Common myeloid progenitor, CD34-positive (primary cell): ENCODE results near the gene FNDC8.
"Not testable (repeated sequence)": the region's sequence is repeated elsewhere in the genome, so short reads cannot be mapped to it uniquely, and the experiment has no call there.

Source experiments
- CTCF ChIA-PET: fragments of 350-600 bp; sonication (Branson Sonifier 250); formaldehyde crosslinking; loops from one replicate; lab custom pipeline; 2021; ENCODE audit warnings: antibody characterized with exemption; lab: Charles Lee
- POLR2A ChIA-PET: fragments of 350-600 bp; sonication (Branson Sonifier 250); formaldehyde crosslinking; loops from one replicate; lab custom pipeline; 2021; ENCODE audit warnings: antibody characterized with exemption; lab: Charles Lee
- DNase-seq, 3 donors: peaks; one replicate each; pipeline versions ENCODE4 v3.0.0 to v3.0.0-alpha.2; 2013
- H3K27ac ChIP-seq, 2 experiments: 1 replicate in 1 of 2; 2 replicates in 1 of 2; pipeline ENCODE4 v1.7.0; 2013; ENCODE audit warnings: inconsistent platforms in 2 of 2, low read length in 2 of 2, mild to moderate bottlenecking in 2 of 2, low read depth in 1 of 2, moderate library complexity in 1 of 2; ENCODE audit not compliant: severe bottlenecking in 2 of 2, insufficient read depth in 1 of 2, poor library complexity in 1 of 2
- H3K27me3 ChIP-seq, 5 experiments: replicated peaks in 2 of 5; 1 replicate in 3 of 5; 2 replicates in 2 of 5; pipeline versions ENCODE4 v1.6.1 to v1.7.0; 2013; ENCODE audit warnings: low read length in 4 of 5, mild to moderate bottlenecking in 2 of 5, moderate library complexity in 2 of 5, inconsistent platforms in 1 of 5; ENCODE audit not compliant: insufficient read depth in 5 of 5, control insufficient read depth in 4 of 5
- H3K36me3 ChIP-seq, 4 experiments: 1 replicate in 2 of 4; 2 replicates in 2 of 4; pipeline versions ENCODE4 v1.6.1 to v1.7.0; 2013; ENCODE audit warnings: low read length in 3 of 4, control low read depth in 1 of 4, mild to moderate bottlenecking in 1 of 4; ENCODE audit not compliant: control insufficient read depth in 4 of 4, insufficient read depth in 4 of 4
- H3K4me1 ChIP-seq, 4 experiments: 1 replicate in 3 of 4; 2 replicates in 1 of 4; pipeline versions ENCODE4 v1.6.1 to v1.7.1; 2013; ENCODE audit warnings: low read length in 3 of 4, mild to moderate bottlenecking in 3 of 4, control low read depth in 1 of 4, inconsistent platforms in 1 of 4, moderate library complexity in 1 of 4; ENCODE audit not compliant: control insufficient read depth in 4 of 4, insufficient read depth in 4 of 4; ENCODE audit errors: control extremely low read depth in 1 of 4
- H3K4me3 ChIP-seq, 7 experiments: 1 replicate in 4 of 7; 2 replicates in 3 of 7; pipeline versions ENCODE4 v1.5.1 to v1.7.0; 2013; ENCODE audit warnings: mild to moderate bottlenecking in 7 of 7, low read length in 6 of 7, moderate library complexity in 6 of 7, inconsistent platforms in 2 of 7, low read depth in 2 of 7, control low read depth in 1 of 7; ENCODE audit not compliant: insufficient read depth in 4 of 7, control insufficient read depth in 1 of 7; ENCODE audit errors: extremely low read depth in 1 of 7
- H3K9me3 ChIP-seq, 5 experiments: 1 replicate in 4 of 5; 2 replicates in 1 of 5; pipeline versions ENCODE4 v1.6.1 to v1.7.1; 2013; ENCODE audit warnings: low read length in 4 of 5, mild to moderate bottlenecking in 2 of 5, inconsistent platforms in 1 of 5, low read depth in 1 of 5, moderate library complexity in 1 of 5; ENCODE audit not compliant: control insufficient read depth in 4 of 5, insufficient read depth in 2 of 5; ENCODE audit errors: control extremely low read depth in 1 of 5
- WGBS: methylation state at CpG from one replicate; pipeline ENCODE4 v1.1.5; 2013; ENCODE audit not compliant: insufficient coverage; 5-methylcytosine and 5-hydroxymethylcytosine counted together

FNDC8 gene

GRCh38 chr17:35147375-35147905 lies 26.0 kb downstream of the FNDC8 start, which contains the start of gene UNC45B:
TSS of gene UNC45B (plus strand) at chr17:35147817. CDS start at chr17:35148264, 447 bp downstream.
- WGBS, result 90% methylated on average over 2 of the region's 4 CpGs
- POLR2A ChIA-PET, result no interaction called here

GRCh38 chr17:35148144-35148543 lies 26.7 kb downstream of the FNDC8 start:
- peaks cover 0 to 4% (median 0%) of the 10 kb centered on the region in 5 experiments for H3K27me3 ChIP-seq
- H3K4me1 ChIP-seq, result no peaks in the 10 kb centered on the region
- no peaks in the 10 kb centered on the region for H3K9me3 ChIP-seq
- no peak for DNase-seq
- H3K4me3 ChIP-seq, result no peak overlapping the region
- 93% methylated on average over 7 of the region's 9 CpGs for WGBS
- ChIA-PET POLR2A (no interaction called here), CTCF (no interaction called here)
- H3K27ac ChIP-seq, result no peak overlapping the region
- no peaks in the 10 kb centered on the region for H3K36me3 ChIP-seq

More at GRCh38 chr17:35147375-35147905, 26.0 kb downstream of the FNDC8 start, which contains the start of gene UNC45B:
- no peaks in the 10 kb centered on the region for H3K36me3 ChIP-seq
- peaks cover 0 to under 1% (median 0%) of the 10 kb centered on the region in 4 experiments for H3K4me1 ChIP-seq
- no peak within 1 kb of the TSS for H3K4me3 ChIP-seq
- no peak for DNase-seq
- no peaks in the 10 kb centered on the region for H3K9me3 ChIP-seq
- H3K27me3 ChIP-seq, result peaks cover 0 to 4% (median 0%) of the 10 kb centered on the region in 5 experiments
- CTCF ChIA-PET, result no interaction called here
- H3K27ac ChIP-seq, result no peak within 1 kb of the TSS

GRCh38 chr17:35149941-35150340 lies 28.5 kb downstream of the FNDC8 start:
- Histone ChIP-seq H3K27me3 (peaks cover 0 to 4% (median 0%) of the 10 kb centered on the region in 5 experiments), H3K4me1 (no peaks in the 10 kb centered on the region), H3K4me3 (no peak overlapping the region), H3K9me3 (no peaks in the 10 kb centered on the region), H3K27ac (no peak overlapping the region), H3K36me3 (no peaks in the 10 kb centered on the region)
- ChIA-PET CTCF (interaction anchor here (0.9 kb wide), 1 partner anchor 9 kb away, joined by 3 read pairs; no protein-coding TSS in a partner anchor), POLR2A (no interaction called here)
- 98% methylated on average over 10 of the region's 11 CpGs for WGBS
- no peak for DNase-seq

GRCh38 chr17:35151080-35151479 lies 29.7 kb downstream of the FNDC8 start:
- peak in 1 of 3 donors; percentile 6 for DNase-seq
- H3K36me3 ChIP-seq, H3K27me3 ChIP-seq, H3K27ac ChIP-seq, CTCF ChIA-PET, H3K9me3 ChIP-seq, H3K4me1 ChIP-seq, H3K4me3 ChIP-seq, POLR2A ChIA-PET: not testable (repeated sequence)
- 92% methylated on average over 15 of the region's 29 CpGs for WGBS

GRCh38 chr17:35152421-35153140 lies 31.2 kb downstream of the FNDC8 start:
- ChIA-PET CTCF (no interaction called here), POLR2A (no interaction called here)
- 96% methylated on average over 5 of the region's 13 CpGs for WGBS
- no peaks in the 10 kb centered on the region for H3K9me3 ChIP-seq
- H3K27me3 ChIP-seq, result peaks cover 0 to 2% (median 0%) of the 10 kb centered on the region in 5 experiments
- H3K4me1 ChIP-seq, result no peaks in the 10 kb centered on the region
- no peaks in the 10 kb centered on the region for H3K36me3 ChIP-seq
- no peak for DNase-seq
- no peak overlapping the region for H3K4me3 ChIP-seq
- H3K27ac ChIP-seq, result no peak overlapping the region

GRCh38 chr17:35154196-35155165 lies 33.1 kb downstream of the FNDC8 start:
- Histone ChIP-seq H3K4me3 (no peak overlapping the region), H3K9me3 (no peaks in the 10 kb centered on the region), H3K36me3 (no peaks in the 10 kb centered on the region), H3K27me3 (peaks cover 0 to 2% (median 0%) of the 10 kb centered on the region in 5 experiments), H3K27ac (no peak overlapping the region), H3K4me1 (no peaks in the 10 kb centered on the region)
- ChIA-PET CTCF (interaction anchor here (0.8 to 1.1 kb wide), 3 partner anchors 8 to 13 kb away, joined by 3 read pairs; no protein-coding TSS in a partner anchor), POLR2A (no interaction called here)
- over 99% methylated on average over 13 of the region's 13 CpGs for WGBS
- no peak for DNase-seq
